Upper lobe of right lung (tissue), 1 donor: Measurements from ENCODE around the gene CRYAB. TPM values are rescaled to one million over a fixed set of nuclear protein-coding genes. Genes with fewer than 3 reads are reported as not detected.

Experiments used
- ATAC-seq: fragments of 200-7000 bp; cut with Tn5 transposase; one replicate; pipeline ENCODE4 v1.9.1; 2020; ENCODE audit warnings: mild to moderate bottlenecking, moderate library complexity
- DNase-seq: peaks from one replicate; pipeline ENCODE4 v3.0.0-alpha.2; 2020
- H3K27ac ChIP-seq: fragments of 200-600 bp; one replicate; pipeline ENCODE4 v1.8.0; 2022
- H3K27me3 ChIP-seq: fragments of 200-600 bp; one replicate; pipeline ENCODE4 v1.8.0; 2022; ENCODE audit warnings: mild to moderate bottlenecking
- H3K36me3 ChIP-seq: fragments of 200-600 bp; one replicate; pipeline ENCODE4 v1.8.0; 2022
- H3K4me1 ChIP-seq: fragments of 200-600 bp; one replicate; pipeline ENCODE4 v1.8.0; 2022
- H3K4me3 ChIP-seq: fragments of 200-600 bp; one replicate; pipeline ENCODE4 v1.8.0; 2022; ENCODE audit warnings: mild to moderate bottlenecking
- H3K9me3 ChIP-seq: fragments of 200-600 bp; one replicate; pipeline ENCODE4 v1.8.0; 2022
- intact Hi-C: fragments of 100-400 bp; cut with DNase I; formaldehyde crosslinking; loops from one replicate; pipeline ENCODE4 v1.11.0; 2022
- total RNA-seq: library from RNA; stranded (reverse); fragmentation: NEBNext Ultra II Directional; extraction: Animal tissue kit (Norgen Biotek cat#: 25700); gene quantifications from one replicate; pipeline ENCODE4 v1.2.1, GENCODE V29; 2021
- TF ChIP-seq, protein P1 (sequence below): fragments of 200-600 bp; IDR thresholded peaks from one replicate; pipeline ENCODE4 v1.8.0; 2022; ENCODE audit warnings: antibody characterized with exemption
- donor health status: DM: no; HTN: yes; CAD: no; lungs with severe emphysema.

The CRYAB gene
- total RNA-seq, 1 donor from 2014 or later = 113 TPM

DNA sequence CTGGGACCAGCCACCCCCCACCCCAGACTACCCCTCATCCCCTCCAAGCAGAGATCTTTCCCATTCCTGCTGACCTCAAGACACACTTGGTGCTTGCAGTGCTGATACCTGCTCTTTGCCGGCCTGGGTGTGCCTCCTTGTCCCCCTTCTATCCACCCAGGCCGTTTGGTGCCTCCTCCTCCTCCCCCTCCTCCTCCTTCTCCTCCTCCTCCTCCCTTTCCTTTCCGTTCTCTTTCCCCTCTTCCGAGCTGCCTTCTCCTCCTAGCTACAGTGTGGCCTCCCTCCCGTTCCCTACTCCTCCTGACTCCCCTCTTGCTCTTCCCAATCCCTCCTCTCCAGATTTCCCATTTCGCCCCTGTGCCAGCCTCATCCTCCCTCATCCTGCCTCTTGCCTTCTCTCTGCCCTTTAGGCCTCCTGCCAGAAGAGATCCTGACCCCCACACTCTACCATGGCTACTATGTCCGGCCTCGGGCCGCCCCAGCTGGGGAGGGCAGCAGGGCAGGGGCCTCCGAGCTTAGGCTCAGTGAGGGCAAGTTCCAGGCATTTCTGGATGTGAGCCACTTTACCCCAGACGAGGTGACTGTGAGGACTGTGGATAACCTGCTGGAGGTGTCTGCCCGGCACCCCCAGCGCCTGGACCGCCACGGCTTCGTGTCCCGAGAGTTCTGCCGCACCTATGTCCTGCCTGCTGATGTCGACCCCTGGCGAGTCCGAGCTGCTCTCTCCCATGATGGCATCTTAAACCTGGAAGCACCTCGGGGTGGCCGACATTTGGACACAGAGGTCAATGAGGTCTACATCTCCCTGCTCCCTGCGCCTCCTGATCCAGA lies 1.7 kb upstream of the CRYAB start:
- no peaks in the 10 kb centered on the region for H3K4me1 ChIP-seq
- H3K4me3 ChIP-seq = peak overlapping the region; percentile 51
- ATAC-seq = no peak
- H3K27ac ChIP-seq = peak overlapping the region; percentile 73
- intact Hi-C loops = no loop called here
- TF ChIP-seq, protein P1, sequence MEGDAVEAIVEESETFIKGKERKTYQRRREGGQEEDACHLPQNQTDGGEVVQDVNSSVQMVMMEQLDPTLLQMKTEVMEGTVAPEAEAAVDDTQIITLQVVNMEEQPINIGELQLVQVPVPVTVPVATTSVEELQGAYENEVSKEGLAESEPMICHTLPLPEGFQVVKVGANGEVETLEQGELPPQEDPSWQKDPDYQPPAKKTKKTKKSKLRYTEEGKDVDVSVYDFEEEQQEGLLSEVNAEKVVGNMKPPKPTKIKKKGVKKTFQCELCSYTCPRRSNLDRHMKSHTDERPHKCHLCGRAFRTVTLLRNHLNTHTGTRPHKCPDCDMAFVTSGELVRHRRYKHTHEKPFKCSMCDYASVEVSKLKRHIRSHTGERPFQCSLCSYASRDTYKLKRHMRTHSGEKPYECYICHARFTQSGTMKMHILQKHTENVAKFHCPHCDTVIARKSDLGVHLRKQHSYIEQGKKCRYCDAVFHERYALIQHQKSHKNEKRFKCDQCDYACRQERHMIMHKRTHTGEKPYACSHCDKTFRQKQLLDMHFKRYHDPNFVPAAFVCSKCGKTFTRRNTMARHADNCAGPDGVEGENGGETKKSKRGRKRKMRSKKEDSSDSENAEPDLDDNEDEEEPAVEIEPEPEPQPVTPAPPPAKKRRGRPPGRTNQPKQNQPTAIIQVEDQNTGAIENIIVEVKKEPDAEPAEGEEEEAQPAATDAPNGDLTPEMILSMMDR = no peak
- peaks cover 6% of the 10 kb centered on the region for H3K27me3 ChIP-seq
- H3K9me3 ChIP-seq = no peaks in the 10 kb centered on the region
- H3K36me3 ChIP-seq = no peaks in the 10 kb centered on the region
- DNase-seq = no peak

DNA sequence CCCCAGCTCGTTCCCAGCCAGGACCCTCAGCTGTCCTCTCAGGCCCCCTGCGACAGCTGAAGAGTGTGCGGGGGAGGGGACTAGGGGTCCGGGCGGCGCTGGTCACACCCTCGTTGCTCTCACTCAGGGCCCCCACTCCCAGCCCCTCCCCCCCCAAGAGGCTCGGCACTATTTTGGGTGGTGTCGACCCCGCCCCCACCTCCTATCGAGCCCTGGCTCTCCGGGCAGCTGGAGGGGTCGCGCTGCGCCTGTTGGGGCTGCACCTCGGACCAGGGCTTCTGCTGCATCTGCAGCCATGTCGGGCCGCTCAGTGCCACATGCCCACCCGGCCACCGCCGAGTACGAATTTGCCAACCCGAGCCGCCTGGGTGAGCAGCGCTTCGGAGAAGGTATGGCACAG lies 965 bp upstream of the CRYAB start, which contains the start of gene HSPB2:
TSS of gene HSPB2 (plus strand) at position 200 of the 400 bp plus-strand sequence. CDS start at position 296, 96 bp downstream.
- H3K4me3 ChIP-seq = peak within 1 kb of the TSS; percentile 51
- intact Hi-C loops = no loop called here
- no peaks in the 10 kb centered on the region for H3K36me3 ChIP-seq
- no peak for DNase-seq
- no peaks in the 10 kb centered on the region for H3K9me3 ChIP-seq
- H3K27ac ChIP-seq = peak within 1 kb of the TSS; percentile 73
- H3K27me3 ChIP-seq = peaks cover 6% of the 10 kb centered on the region
- H3K4me1 ChIP-seq = no peaks in the 10 kb centered on the region
- TF ChIP-seq, protein P1 = no peak
- ATAC-seq = no peak

DNA sequence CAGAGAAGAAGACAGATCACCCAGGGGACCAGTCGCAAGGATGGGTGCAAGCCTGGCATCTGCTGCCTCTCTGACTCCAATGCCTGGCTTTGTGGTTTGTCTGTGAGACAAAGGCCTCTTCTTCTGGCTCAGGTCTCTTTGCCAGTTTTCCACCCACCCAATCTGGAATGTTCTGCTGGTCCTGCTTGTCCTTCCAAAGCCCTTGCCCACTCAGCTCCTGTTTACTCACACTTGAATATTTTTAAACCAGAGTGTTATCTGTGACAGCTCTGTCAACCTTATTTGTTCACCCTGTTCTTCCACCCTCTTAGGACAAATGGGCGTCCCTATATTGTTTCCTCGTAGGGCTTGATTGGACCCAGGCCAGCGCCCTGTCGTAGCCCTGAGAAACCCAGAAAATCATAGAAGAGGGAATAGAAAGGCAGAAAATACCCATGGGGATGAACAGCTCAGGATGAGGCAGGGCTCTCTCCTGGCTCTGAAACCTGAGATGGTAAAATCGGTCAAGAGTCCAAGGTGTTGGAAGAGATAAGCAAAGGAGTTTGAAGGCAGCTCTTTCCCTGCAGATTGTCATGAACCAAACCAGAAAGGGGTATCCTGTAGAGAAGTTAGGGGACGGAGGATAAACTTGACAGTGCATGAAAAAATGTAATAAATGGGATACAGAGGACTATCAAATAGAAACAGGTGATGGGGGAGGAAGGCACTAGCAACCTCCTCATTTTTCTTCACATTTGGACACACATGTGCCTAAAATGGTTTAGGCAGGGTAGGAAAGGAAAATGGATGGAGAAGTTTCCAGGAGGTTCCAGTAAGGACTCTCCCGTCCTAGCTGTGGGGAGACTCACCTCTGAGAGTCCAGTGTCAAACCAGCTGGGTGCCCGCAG lies 651 bp downstream of the CRYAB start:
- DNase-seq (no peak), ATAC-seq (peak; percentile 2)
- intact Hi-C loops = no loop called here
- Histone ChIP-seq H3K36me3 (no peaks in the 10 kb centered on the region), H3K27me3 (peaks cover 6% of the 10 kb centered on the region), H3K4me1 (no peaks in the 10 kb centered on the region), H3K4me3 (peak overlapping the region; percentile 51), H3K9me3 (no peaks in the 10 kb centered on the region), H3K27ac (peak overlapping the region; percentile 73)
- TF ChIP-seq, protein P1 = no peak

DNA sequence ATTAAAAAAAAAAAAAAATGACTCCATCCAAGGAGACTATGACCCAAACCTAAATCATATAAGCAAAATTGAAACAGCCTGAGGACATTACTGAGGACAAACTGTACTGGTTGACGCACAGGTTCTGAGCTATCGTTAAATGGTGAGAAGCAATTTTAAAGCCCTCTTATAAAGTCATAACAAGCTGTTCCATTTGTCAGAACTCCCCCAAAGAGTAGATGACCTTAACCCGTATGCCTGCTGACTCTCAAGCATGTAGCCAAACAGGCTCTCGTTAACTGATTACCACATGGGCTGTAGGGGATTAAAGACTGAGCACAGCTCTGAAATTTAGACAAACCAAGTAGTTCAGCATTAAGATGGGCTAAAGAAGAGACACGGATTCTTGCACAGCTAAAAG lies 2.2 kb downstream of the CRYAB start:
- Histone ChIP-seq H3K36me3 (no peaks in the 10 kb centered on the region), H3K4me1 (no peaks in the 10 kb centered on the region), H3K4me3 (peak overlapping the region; percentile 51), H3K27me3 (peaks cover 6% of the 10 kb centered on the region), H3K27ac (no peak overlapping the region), H3K9me3 (no peaks in the 10 kb centered on the region)
- DNase-seq (no peak), ATAC-seq (no peak)
- intact Hi-C loops = no loop called here
- TF ChIP-seq, protein P1 = no peak

DNA sequence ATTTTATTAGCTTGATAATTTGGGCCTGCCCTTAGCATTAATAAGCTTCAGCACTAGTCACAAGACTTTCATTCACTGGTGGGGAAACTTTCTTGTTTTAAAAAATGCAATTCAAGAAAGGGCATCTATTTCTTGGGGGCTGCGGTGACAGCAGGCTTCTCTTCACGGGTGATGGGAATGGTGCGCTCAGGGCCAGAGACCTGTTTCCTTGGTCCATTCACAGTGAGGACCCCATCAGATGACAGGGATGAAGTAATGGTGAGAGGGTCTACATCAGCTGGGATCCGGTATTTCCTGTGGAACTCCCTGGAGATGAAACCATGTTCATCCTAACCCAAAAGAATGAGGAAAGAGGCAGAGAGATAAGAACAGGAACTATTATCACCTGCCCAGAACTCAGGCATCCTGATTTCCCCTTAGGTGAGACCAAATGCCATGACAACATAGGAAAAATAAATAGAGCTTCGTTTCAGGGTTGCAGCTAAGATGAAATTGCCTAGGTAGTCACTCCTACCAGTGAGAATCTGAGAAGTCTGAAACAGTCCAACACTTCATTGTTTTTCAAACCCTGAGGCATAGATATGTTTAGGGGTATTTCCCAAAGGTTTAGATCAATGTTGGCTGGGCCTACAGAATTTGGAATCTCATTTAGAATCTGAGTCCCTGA lies 2.8 kb downstream of the CRYAB start:
- H3K27ac ChIP-seq = no peak overlapping the region

More for the DNA sequence above, 2.8 kb downstream of the CRYAB start:
- TF ChIP-seq, protein P1 = no peak
- no peak for ATAC-seq
- Histone ChIP-seq H3K4me3 (no peak overlapping the region), H3K27me3 (peaks cover 6% of the 10 kb centered on the region), H3K36me3 (no peaks in the 10 kb centered on the region), H3K4me1 (no peaks in the 10 kb centered on the region), H3K9me3 (no peaks in the 10 kb centered on the region)
- no peak for DNase-seq
- intact Hi-C loops = no loop called here
